MM.1S (cell line): ENCODE measurements around the gene ENTPD5.

Source experiments
- CTCF ChIP-seq: fragments of 300-600 bp; sonication (generic); IDR thresholded peaks from 2 replicates; pipeline ENCODE4 v1.5.1; 2016; ENCODE audit warnings: antibody characterized with exemption, low read length, mixed read lengths
- EZH2 ChIP-seq: fragments of 300-600 bp; sonication (generic); optimal IDR thresholded peaks from 2 replicates; pipeline ENCODE3; 2017; ENCODE audit warnings: low read depth, mild to moderate bottlenecking, antibody characterized with exemption, low read length, mixed read lengths
- EZH2phosphoT487 ChIP-seq: fragments of 300-600 bp; sonication (generic); IDR thresholded peaks from 2 replicates; pipeline ENCODE4 v1.6.1; 2018; ENCODE audit warnings: antibody characterized with exemption, low read length

- TF ChIP-seq CTCF, result no peak
- TF ChIP-seq EZH2, result no peak
- no peak for TF ChIP-seq EZH2phosphoT487
Observed at GRCh38 chr14:74035556-74035955, 16.5 kb upstream of the ENTPD5 start.
